GM12892 (cell line): ENCODE results near the gene DAB2IP.

Experiments used
- POLR2A ChIP-seq: IDR thresholded peaks from 2 replicates; pipeline ENCODE4 v1.6.1; 2011; ENCODE audit warnings: low read depth, low read length, control low read depth
- TAF1 ChIP-seq: IDR thresholded peaks from 2 replicates; pipeline ENCODE4 v1.6.1; 2011; ENCODE audit warnings: low read depth, mild to moderate bottlenecking, control low read depth, low read length, borderline replicate concordance

DNA sequence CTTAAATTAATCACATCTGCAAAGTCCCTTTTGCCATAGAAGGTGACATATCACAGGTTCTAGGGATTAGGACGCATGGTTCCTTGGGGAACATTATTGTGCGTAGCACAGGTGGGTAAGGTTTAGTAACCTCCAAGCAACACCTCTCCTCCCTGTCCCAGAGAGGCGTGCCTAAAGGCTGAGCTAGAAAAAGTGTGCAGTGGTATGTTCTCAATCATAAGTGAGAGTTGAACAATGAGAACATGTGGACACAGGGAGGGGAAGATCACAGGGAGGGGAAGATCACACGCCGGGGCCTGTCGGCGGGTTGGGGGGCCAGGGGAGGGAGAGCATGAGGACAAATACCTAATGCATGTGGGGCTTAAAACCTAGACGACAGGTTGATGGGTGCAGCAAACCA is 14.9 kb downstream of the DAB2IP start:
- TF ChIP-seq TAF1 (no peak), POLR2A (no peak)
